ENCODE measurements around the gene CACNA1A. TPM values are rescaled to one million over a fixed set of nuclear protein-coding genes. Genes with fewer than 3 reads are reported as not detected.
A peak's percentile ranks its signal among the peaks of the same experiment; 100 is the strongest.
"Not testable (repeated sequence)": the region's sequence is repeated elsewhere in the genome, so short reads cannot be mapped to it uniquely, and the experiment has no call there.

Gene CACNA1A
- total RNA-seq, 1 donor from 2014 or later = 0.44 TPM

DNA sequence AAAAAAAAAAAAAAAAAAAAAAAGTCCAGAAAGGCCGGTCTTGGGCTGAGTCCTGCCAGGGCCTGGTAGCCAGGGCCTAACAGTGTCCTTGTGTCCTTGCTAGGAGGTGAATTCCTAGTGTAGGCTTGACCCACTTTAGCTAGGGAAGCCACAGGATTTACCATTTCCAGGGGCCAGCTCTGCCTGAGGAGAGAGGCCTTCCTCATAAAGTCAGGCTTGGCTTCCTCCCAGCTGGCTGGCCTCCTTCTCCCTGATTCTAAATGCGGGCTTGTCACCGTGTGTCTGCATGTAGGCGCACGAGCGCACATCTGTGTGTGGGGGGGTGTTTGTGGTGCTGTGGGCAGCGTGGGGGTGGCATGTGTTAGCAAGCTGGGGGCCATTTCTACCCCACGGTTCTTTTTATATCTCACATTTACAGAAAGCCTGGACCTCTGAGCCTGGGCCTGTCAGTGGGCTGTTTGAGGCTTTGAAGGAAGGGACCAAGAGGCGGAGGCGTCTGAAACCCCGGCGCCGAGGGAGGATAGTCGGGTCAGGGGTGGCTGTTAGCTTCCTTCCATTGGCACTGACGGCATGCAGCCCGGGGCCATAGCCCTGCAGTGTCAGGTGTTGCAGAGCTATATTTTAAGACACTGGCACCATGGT, 324.4 kb downstream of the CACNA1A start:
- Histone ChIP-seq H3K4me1 (peaks cover 15% of the 10 kb centered on the region), H3K27me3 (ENCODE audit: low read depth) (no peaks in the 10 kb centered on the region), H3K9me3 (replicated peaks) (no peaks in the 10 kb centered on the region), H3K27ac (replicated peaks) (peak overlapping the region; percentile 71), H3K36me3 (no peaks in the 10 kb centered on the region), H3K4me3 (no peak overlapping the region)
- intact Hi-C loops (cut with micrococcal nuclease) = no loop called here
- peak; percentile 85 for DNase-seq
- TF ChIP-seq, protein P1, sequence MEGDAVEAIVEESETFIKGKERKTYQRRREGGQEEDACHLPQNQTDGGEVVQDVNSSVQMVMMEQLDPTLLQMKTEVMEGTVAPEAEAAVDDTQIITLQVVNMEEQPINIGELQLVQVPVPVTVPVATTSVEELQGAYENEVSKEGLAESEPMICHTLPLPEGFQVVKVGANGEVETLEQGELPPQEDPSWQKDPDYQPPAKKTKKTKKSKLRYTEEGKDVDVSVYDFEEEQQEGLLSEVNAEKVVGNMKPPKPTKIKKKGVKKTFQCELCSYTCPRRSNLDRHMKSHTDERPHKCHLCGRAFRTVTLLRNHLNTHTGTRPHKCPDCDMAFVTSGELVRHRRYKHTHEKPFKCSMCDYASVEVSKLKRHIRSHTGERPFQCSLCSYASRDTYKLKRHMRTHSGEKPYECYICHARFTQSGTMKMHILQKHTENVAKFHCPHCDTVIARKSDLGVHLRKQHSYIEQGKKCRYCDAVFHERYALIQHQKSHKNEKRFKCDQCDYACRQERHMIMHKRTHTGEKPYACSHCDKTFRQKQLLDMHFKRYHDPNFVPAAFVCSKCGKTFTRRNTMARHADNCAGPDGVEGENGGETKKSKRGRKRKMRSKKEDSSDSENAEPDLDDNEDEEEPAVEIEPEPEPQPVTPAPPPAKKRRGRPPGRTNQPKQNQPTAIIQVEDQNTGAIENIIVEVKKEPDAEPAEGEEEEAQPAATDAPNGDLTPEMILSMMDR (IDR thresholded peaks at IDR 0.05; ENCODE audit: borderline replicate concordance) = no peak

DNA sequence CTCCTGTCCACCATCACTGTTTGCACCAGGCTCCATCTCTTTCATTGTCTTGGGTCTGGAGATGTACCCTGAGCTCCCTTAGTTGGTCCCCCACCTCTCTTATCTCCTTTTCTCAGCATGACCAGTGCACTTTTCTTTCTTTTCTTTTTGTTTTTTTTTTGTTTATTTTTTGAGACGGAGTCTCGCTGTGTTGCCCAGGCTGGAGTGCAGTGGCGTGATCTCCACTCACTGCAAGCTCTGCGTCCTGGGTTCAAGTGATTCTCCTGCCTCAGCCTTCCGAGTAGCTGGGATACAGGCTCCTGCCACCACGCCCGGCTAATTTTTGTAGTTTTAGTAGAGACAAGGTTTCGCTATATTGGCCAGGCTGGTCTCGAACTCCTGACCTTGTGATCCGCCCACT, 328.0 kb downstream of the CACNA1A start:
- H3K27me3 ChIP-seq (ENCODE audit: low read depth); DNase-seq; H3K4me3 ChIP-seq; H3K36me3 ChIP-seq; intact Hi-C loops (cut with micrococcal nuclease); H3K9me3 ChIP-seq (replicated peaks); H3K27ac ChIP-seq (replicated peaks): not testable (repeated sequence)
- H3K4me1 ChIP-seq = peaks cover 18% of the 10 kb centered on the region

DNA sequence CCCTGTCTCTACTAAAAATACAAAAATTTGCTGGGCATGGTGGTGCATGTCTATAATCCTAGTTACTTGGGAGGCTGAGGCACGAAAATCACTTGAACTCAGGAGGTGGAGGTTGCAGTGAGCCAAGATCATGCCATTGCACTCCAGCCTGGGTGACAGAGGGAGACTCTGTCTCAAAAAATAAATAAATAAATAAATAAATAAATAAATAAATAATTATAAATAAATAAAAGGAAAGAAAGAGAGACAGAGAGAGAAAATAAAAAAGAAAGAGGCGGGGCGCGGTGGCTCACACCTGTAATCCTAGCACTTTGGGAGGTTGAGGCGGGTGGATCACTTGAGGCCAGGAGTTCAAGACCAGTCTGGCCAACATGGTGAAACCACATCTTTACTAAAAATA, 328.7 kb downstream of the CACNA1A start:
- DNase-seq; H3K27me3 ChIP-seq (ENCODE audit: low read depth); H3K4me3 ChIP-seq; H3K9me3 ChIP-seq (replicated peaks); H3K36me3 ChIP-seq; intact Hi-C loops (cut with micrococcal nuclease); H3K27ac ChIP-seq (replicated peaks): not testable (repeated sequence)
- H3K4me1 ChIP-seq = peaks cover 25% of the 10 kb centered on the region

DNA sequence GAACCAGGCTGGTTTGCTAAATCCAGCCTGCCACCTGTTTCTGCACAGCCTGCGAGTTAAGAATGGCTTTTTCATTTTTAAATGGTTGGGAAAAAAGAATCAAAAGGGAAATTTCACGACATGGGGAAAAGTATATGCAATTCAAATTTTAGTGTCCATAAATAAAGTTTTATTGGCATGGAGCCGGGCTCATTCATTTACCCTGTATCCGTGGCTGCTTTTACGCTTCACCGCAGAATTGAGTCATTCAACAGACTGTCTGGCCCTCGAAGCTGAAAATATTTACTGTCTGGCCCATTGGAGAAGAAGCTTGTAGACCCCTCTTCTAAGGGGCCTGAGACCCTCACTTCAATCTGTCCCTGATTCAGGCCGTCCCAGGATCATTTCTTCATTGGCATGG, 329.9 kb downstream of the CACNA1A start:
- no peak for DNase-seq
- Histone ChIP-seq H3K27me3 (ENCODE audit: low read depth) (no peaks in the 10 kb centered on the region), H3K36me3 (no peaks in the 10 kb centered on the region), H3K4me3 (no peak overlapping the region), H3K4me1 (peaks cover 23% of the 10 kb centered on the region), H3K27ac (replicated peaks) (no peak overlapping the region), H3K9me3 (replicated peaks) (no peaks in the 10 kb centered on the region)
- intact Hi-C loops (cut with micrococcal nuclease) = no loop called here
- TF ChIP-seq, protein P1 (IDR thresholded peaks at IDR 0.05; ENCODE audit: borderline replicate concordance) = no peak

DNA sequence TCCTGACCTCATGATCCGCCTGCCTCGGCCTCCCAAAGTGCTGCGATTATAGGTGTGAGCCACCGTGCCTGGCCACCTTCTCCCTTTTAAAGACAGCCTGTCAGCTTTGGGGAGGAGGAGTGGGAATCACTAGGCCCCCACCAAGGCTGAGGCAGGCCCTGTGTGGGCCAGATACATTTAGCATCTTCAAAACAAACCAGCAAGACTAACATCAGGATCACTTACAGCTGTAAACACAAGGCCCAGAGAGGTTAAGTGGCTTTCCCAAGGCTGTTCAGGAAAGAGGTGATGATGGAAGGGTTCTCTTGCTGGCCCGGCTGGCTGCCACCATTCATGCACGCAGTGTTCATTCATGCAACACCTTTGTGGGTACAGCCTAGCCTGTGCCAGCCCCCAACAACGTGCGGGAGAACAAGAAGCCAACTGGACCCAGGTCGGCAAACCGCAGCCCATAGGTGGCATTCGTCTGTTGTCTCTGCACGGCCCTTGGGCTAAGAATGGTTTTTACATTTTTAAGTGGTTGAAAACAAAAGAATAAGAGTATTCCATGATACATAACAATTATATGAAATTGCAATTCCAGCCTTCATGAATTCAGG, 333.0 kb downstream of the CACNA1A start:
- intact Hi-C loops (cut with micrococcal nuclease) = no loop called here
- Histone ChIP-seq H3K27ac (replicated peaks) (peak overlapping the region; percentile 70), H3K9me3 (replicated peaks) (no peaks in the 10 kb centered on the region), H3K4me3 (no peak overlapping the region), H3K36me3 (no peaks in the 10 kb centered on the region), H3K4me1 (peaks cover 28% of the 10 kb centered on the region), H3K27me3 (ENCODE audit: low read depth) (no peaks in the 10 kb centered on the region)
- no peak for DNase-seq
- TF ChIP-seq, protein P1 (IDR thresholded peaks at IDR 0.05; ENCODE audit: borderline replicate concordance) = no peak

DNA sequence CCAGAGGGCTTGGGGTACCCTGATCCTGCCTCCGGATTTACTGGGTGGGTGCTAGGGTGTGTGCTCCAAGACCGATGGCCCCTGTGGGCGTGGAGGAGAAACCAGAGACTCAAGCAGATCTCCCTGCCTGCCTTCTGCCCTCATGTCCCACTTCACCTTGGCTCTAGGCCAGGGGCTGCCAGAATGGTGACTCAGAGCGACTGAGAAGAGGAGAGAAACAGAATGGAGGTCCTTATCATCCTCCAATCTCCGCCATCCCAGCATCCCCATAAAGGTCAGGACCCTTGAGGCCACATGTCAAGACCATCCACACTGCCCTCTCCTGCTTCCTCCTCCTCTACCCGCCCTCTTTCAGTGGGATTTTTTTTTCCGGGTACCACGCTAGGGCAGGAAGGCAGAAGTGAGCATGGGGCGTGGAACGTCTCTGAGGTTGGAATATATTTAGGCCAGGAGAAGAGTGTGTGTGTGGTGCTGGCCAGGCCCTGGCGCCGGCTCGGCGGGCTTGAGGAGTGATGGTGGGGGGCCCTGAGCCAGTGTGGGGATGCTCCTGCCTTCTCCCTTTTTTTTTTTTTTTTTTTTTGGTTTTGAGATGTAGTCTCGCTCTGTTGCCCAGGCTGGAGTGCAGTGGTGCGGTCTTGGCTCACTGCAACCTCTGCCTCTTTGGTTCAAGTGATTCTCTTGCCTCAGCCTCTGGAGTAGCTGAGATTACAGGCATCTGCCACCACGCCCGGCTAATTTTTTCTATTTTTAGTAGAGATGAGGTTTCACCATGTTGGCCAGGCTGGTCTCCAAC, 333.7 kb downstream of the CACNA1A start:
- Histone ChIP-seq H3K4me3 (no peak overlapping the region), H3K36me3 (no peaks in the 10 kb centered on the region), H3K27ac (replicated peaks) (peak overlapping the region; percentile 70), H3K27me3 (ENCODE audit: low read depth) (no peaks in the 10 kb centered on the region), H3K4me1 (peaks cover 35% of the 10 kb centered on the region), H3K9me3 (replicated peaks) (no peaks in the 10 kb centered on the region)
- TF ChIP-seq, protein P1 (IDR thresholded peaks at IDR 0.05; ENCODE audit: borderline replicate concordance) = no peak
- intact Hi-C loops (cut with micrococcal nuclease) = no loop called here
- peak; percentile 77 for DNase-seq

Data from left ventricle myocardium inferior (tissue), 1 donor.